RPMI8226 (cell line): ENCODE measurements around the gene F2RL3.

ENCODE experiments used
- DNase-seq: peaks from one replicate; pipeline ENCODE4 v3.0.0-alpha.2; 2015

The F2RL3 gene

GRCh38 chr19:16875584-16876555 is 12.9 kb upstream of the F2RL3 start:
- DNase-seq: no peak

- DNase-seq: no peak
Measured at GRCh38 chr19:16876904-16877361, 11.9 kb upstream of the F2RL3 start.

- no peak for DNase-seq
Measured at GRCh38 chr19:16877581-16877980, 11.2 kb upstream of the F2RL3 start.

- DNase-seq: no peak
Measured at GRCh38 chr19:16878181-16878965, 10.4 kb upstream of the F2RL3 start.

DNA sequence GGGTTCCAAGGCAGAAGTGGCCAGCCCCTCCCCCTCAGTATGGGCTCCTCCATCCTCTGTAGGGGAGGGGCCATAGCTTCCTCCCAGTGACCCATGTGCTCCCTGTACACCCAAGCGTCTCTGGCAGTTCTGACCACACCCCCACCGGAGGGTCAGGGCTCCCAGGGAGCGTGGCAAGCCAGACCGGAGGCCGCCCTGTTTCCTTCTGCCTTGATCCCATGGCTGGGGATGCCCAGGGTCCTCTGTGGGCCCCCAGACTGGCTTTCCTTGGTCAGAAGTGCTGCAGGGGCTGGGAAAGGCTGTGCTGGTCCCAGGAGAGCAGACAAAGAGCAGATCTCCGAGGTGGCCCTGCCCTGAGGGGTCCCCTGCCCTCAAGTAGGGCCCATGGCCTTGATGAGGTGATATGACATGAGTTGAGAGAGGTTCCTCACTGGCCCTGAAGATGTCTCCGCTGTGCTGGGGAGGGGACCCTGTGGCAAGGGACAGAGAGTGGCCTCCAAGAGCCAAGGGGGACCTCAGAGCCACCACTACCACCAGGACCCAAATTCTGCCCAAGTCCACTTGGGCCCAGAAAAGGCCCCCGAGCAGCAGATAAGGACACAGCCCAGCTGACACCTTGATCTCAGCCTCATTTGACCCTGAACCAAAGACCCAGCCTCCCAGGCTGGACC is 7.8 kb upstream of the F2RL3 start:
- no peak for DNase-seq

GRCh38 chr19:16882146-16882545 is 6.7 kb upstream of the F2RL3 start:
- DNase-seq: no peak

- DNase-seq: peak; percentile 42
Measured at GRCh38 chr19:16883522-16883921, 5.3 kb upstream of the F2RL3 start.

DNA sequence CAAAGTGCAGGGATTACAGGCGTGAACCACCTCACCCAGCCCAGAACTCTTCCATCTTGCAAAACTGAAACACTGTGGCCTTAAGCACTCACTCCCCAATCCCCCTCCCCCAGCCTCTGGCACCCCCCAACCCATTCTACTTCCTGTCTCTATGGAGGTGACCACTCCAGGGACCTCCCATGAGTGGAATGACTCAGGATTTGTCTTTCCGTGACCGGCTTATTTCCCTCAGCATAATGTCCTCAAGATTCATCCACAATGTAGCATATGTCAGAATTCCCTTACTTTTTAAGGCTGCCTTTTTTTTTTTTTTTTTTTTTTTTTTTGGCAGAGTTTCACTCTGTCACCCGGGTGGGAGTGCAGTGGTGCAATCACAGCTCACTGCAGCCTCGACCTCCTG is 3.6 kb upstream of the F2RL3 start:
- DNase-seq: no peak

DNA sequence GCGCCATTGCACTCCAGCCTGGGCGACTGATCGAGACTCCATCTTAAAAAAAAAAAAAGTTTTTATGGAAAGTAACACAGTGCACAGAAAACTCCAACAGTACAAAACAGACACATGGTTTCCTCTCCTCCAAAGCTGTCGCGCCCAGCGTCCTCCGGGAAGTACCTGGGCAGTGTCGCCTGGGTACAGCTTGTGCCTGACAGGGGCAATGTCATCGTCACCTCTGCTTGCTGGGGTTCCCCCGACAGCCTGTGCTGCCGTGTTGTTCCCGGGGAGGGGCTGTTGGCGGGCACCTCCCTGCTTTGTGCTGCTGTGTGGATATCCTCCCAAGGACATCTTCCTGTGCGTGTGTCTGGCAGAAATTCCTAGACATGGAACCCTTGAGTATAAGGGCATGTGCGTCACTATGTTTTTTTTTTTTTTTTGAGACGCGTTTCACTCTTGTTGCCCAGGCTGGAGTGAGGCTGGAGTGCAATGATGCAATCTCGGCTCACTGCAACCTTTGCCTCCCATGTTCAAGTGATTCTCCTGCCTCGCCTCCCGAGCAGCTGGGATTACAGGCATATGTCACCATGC is 2.4 kb upstream of the F2RL3 start:
- no peak for DNase-seq

GRCh38 chr19:16887353-16888265 is 1.2 kb upstream of the F2RL3 start:
- DNase-seq: no peak

DNA sequence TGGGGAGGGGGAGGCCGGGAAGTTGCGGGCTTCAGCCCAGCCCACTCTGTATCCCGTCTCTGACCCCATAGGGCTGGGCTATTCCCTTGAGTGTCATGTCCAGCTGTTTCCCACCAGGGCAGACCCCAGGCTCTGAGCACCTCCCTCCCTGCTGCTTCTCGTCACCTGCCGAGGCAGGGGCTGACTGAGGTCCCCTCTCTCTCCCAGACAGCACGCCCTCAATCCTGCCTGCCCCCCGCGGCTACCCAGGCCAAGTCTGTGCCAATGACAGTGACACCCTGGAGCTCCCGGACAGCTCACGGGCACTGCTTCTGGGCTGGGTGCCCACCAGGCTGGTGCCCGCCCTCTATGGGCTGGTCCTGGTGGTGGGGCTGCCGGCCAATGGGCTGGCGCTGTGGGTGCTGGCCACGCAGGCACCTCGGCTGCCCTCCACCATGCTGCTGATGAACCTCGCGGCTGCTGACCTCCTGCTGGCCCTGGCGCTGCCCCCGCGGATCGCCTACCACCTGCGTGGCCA is 625 bp downstream of the F2RL3 start:
- no peak for DNase-seq

GRCh38 chr19:16889883-16890460 is 1.2 kb downstream of the F2RL3 start:
- DNase-seq: no peak

DNA sequence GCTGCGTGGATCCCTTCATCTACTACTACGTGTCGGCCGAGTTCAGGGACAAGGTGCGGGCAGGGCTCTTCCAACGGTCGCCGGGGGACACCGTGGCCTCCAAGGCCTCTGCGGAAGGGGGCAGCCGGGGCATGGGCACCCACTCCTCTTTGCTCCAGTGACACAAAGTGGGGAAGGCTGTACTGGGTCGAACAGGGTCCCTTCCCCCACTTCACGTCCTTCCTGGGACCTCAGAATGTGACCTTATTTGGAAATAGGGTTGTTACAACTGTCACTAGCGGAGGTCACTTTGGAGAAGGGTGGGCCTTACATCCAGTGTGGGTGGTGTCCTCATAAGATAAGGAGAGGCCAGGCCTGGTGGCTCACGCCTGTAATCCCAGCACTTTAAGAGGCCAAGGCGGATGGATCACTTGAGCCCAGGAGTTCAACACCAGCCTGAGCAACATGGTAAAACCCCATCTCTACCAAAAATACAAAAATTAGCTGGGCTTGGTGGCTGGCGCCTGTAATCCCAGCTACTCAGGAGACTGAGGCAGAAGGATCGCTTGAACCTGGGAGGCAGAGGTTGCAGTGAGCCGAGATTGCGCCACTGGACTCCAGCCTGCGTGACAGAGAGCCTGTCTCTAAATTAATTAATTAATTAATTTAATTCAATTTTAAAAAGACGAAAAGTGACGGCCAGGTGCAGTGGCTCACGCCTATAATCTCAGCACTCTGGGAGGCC is 1.8 kb downstream of the F2RL3 start:
- no peak for DNase-seq

DNA sequence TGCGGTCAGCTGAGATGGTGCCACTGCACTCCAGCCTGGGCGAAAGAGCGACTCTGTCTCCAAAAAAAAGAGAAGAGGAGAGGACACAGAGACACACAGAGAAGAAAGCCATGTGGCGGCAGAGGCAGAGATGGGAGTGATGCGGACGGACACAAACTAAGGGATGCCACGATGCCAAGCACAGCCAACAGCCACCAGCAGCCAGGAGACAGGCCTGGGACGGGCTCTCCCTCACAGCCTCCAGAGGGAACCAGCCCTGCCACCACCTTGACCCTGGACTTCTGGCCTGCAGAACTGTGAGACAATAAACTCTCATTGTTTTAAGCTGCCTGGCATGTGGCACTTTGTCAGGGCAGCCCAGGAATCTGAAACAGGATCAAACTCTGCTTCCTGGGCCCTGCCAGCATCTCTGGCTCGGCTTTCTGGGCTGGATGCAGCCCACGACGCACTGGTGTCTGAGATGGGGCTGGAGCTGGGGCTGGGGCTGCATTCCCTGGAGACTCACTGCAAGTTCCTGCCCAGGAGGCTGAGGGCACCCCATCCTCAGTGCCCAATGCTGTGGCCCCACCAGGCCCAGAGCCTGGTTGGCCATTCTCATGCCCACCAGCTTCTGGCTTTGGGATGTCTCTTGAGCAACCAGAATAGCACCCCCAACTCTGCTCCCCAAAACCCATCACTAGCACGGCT is 3.0 kb downstream of the F2RL3 start:
- no peak for DNase-seq

GRCh38 chr19:16892436-16892835 is 3.6 kb downstream of the F2RL3 start:
- DNase-seq: no peak

- no peak for DNase-seq
Measured at GRCh38 chr19:16892868-16893685, 4.3 kb downstream of the F2RL3 start.

DNA sequence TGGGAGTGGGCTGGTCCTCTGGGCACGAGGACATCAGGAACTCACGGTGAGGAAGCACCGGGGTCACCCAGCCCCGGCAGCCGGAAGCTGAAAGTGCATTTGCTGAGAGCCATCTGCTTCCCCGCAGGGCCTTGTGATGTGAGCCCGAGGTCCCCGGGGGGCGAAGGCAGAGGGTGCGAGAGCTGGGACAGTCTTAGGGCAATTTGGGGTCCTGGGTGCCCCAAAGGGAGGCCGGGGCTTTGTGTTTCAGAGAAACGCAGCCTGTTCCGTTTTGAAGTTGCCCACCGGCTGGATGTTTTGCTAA is 4.8 kb downstream of the F2RL3 start:
- DNase-seq: no peak

DNA sequence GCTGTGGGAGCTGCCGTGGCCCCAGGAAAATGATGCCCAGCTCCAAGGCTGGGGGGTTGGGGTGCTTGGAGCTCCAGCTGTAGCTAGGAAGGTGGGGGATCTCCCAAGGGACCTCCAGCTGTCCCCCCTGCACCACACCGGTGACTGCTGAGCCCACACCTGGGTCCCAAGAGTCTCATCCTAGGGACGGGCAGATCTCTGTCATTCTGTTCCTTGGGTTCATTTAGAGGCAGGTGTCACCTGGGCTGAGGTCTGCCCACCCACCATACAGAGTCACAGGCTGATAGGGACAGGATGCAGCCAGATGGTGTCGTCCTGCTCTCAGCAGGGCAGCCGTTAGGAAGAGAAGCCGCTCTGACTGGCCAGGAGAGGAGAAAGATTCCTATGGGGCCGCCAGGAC is 5.3 kb downstream of the F2RL3 start:
- no peak for DNase-seq

DNA sequence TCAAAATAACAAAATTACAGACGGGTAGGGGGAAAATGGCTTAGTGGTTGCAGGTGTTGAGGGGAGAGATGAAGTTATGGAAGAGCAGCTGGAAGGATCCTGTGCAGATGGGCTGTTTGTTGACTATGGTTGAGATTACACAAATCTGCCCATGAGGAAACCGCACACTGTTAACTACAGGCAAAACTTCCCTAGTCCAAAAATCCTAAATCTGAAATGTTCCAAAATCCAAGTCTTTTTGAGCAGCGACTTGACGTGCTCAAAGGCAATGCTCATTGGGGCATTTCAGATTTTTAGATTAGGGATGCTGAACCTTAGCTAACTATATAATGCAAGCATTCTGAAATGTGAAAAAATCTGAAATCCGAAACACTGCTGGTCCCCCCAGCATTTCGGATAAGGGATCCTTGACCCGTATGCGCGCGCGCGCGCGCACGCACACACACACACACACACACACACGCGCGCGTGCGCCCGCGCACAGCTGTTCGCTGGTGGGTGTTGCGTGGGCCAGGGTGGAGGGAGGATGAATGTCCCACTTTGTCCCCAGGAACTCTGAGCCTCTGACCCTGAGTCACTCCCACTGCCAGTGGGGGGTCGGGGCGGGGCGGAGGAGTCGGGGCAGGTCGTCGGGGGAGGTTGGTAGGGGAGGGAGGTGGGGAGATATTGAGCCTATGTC is 6.8 kb downstream of the F2RL3 start:
- DNase-seq: no peak
